Effector memory CD8-positive, alpha-beta T cell (primary cell): ENCODE measurements around the gene SDK1.
A peak's percentile ranks its signal among the peaks of the same experiment; 100 is the strongest.

Experiments used
- ATAC-seq: fragments of 150-1000 bp; cut with Tn5 transposase; replicated peaks from 2 replicates; pipeline ENCODE4 v1.10.0; 2021; ENCODE audit warnings: mild to moderate bottlenecking, moderate library complexity
- DNase-seq, 3 experiments: peaks; one replicate each; pipeline ENCODE4 v3.0.0; 2021
- H3K27ac Mint-ChIP-seq, 2 donors: one replicate each; pipeline ENCODE4 v1.8.0; 2022; ENCODE audit warnings: mild to moderate bottlenecking in 2 of 2, mixed read lengths in 2 of 2, moderate library complexity in 2 of 2
- H3K27me3 Mint-ChIP-seq, 2 donors: one replicate each; pipeline ENCODE4 v1.8.0; 2022; ENCODE audit warnings: mixed read lengths in 2 of 2
- H3K36me3 Mint-ChIP-seq: one replicate; pipeline ENCODE4 v1.8.0; 2022; ENCODE audit warnings: mild to moderate bottlenecking, moderate library complexity, mixed read lengths; ENCODE audit not compliant: insufficient read depth
- H3K4me1 Mint-ChIP-seq, 2 donors: one replicate each; pipeline ENCODE4 v1.8.0; 2022; ENCODE audit warnings: low read depth in 2 of 2, mixed read lengths in 2 of 2
- H3K4me3 Mint-ChIP-seq, 2 donors: one replicate each; pipeline ENCODE4 v1.8.0; 2022; ENCODE audit warnings: mild to moderate bottlenecking in 2 of 2, mixed read lengths in 2 of 2, moderate library complexity in 2 of 2
- H3K9me3 Mint-ChIP-seq, 2 donors: one replicate each; pipeline ENCODE4 v1.8.0; 2022; ENCODE audit warnings: mixed read lengths in 2 of 2

Gene SDK1

DNA sequence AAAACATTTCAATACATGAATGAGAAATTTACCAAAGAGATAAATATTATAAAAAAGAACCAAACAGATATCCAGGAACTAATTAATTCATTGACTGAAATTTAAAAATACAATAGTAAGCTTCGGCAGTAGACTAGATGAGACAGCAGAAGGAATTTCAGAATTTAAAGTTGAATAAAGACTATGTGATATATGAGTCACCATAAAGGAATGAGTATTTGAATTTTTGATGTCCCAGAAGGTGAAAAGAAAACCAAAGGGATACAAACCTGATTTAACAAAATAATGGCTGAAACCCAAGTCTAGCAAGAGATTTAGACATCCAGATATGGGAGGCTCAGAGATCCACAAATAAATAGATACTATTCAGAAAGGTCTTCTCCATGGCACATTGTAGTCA, 757.1 kb downstream of the SDK1 start:
- H3K36me3 Mint-ChIP-seq = no peaks in the 10 kb centered on the region
- no peaks in the 10 kb centered on the region for H3K4me1 Mint-ChIP-seq
- peaks cover 0 to 6% of the 10 kb centered on the region in 2 donors for H3K9me3 Mint-ChIP-seq
- DNase-seq (no peak), ATAC-seq (no peak)
- no peak overlapping the region for H3K4me3 Mint-ChIP-seq
- peaks cover 39 to 51% of the 10 kb centered on the region in 2 donors for H3K27me3 Mint-ChIP-seq
- no peak overlapping the region for H3K27ac Mint-ChIP-seq

- peaks cover 7 to 10% of the 10 kb centered on the region in 2 donors for H3K27me3 Mint-ChIP-seq
- DNase-seq = no peak
- peaks cover 9 to 10% of the 10 kb centered on the region in 2 donors for H3K4me1 Mint-ChIP-seq
- H3K27ac Mint-ChIP-seq = no peak overlapping the region
- peak overlapping the region; percentile 30 to 32 for H3K4me3 Mint-ChIP-seq
- H3K36me3 Mint-ChIP-seq = peaks cover 3% of the 10 kb centered on the region
- no peaks in the 10 kb centered on the region for H3K9me3 Mint-ChIP-seq
- no peak for ATAC-seq
These were observed 764.1 kb downstream of the SDK1 start for GRCh38 chr7:4065190-4065589.

DNA sequence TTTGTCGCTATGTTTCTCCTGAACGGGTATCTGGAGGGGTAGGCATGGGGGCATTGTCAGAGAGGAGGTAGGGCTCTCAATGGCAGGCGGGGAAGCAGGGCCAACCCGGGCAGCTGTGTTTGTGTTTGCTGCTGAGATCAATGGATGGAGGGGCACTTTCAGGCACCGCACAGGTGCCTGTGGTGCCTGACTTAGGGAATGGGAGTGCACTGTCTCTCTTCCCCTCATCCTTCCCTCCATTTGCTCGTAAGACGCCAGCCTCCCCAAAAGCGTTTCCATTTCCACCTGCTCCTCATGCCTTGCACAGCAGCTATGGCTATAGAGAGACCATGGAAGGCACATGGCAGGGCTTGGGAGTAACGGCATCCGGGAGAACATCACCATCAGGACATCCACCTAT, 765.2 kb downstream of the SDK1 start:
- no peak for ATAC-seq
- Mint-ChIP-seq H3K27ac (no peak overlapping the region), H3K4me1 (peaks cover 9 to 10% of the 10 kb centered on the region in 2 donors), H3K4me3 (no peak overlapping the region), H3K9me3 (no peaks in the 10 kb centered on the region), H3K36me3 (peaks cover 3% of the 10 kb centered on the region), H3K27me3 (peaks cover 7 to 14% of the 10 kb centered on the region in 2 donors)
- DNase-seq = no peak

GRCh38 chr7:4066626-4067475, 765.8 kb downstream of the SDK1 start:
- no peak overlapping the region for H3K27ac Mint-ChIP-seq
- ATAC-seq = no peak

DNA sequence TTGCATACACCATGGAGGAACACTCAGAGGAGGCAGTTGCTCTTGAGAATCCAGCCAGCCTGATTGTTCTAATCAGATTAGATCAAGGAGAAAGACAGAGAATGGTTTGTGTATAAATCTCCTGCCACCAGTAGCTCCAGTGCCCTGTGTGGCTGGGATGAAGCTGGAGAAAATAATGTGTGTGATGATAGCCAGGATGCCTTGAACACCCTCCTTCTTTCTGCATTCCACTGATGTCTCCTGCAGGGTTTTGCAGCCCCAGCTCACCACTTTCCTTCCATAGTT, 766.4 kb downstream of the SDK1 start:
- Mint-ChIP-seq H3K4me1 (peaks cover 9 to 10% of the 10 kb centered on the region in 2 donors), H3K9me3 (no peaks in the 10 kb centered on the region), H3K27me3 (peaks cover 7 to 20% of the 10 kb centered on the region in 2 donors), H3K36me3 (peaks cover 3% of the 10 kb centered on the region), H3K27ac (no peak overlapping the region), H3K4me3 (no peak overlapping the region)
- ATAC-seq (no peak), DNase-seq (no peak)

More at GRCh38 chr7:4066626-4067475, 765.8 kb downstream of the SDK1 start:
- Mint-ChIP-seq H3K36me3 (peaks cover 3% of the 10 kb centered on the region), H3K9me3 (no peaks in the 10 kb centered on the region), H3K4me1 (peaks cover 9 to 10% of the 10 kb centered on the region in 2 donors), H3K4me3 (no peak overlapping the region), H3K27me3 (peaks cover 7 to 15% of the 10 kb centered on the region in 2 donors)
- no peak for DNase-seq

- peaks cover 3% of the 10 kb centered on the region for H3K36me3 Mint-ChIP-seq
- no peaks in the 10 kb centered on the region for H3K9me3 Mint-ChIP-seq
- H3K27ac Mint-ChIP-seq = no peak overlapping the region
- no peak for ATAC-seq
- peaks cover 7 to 21% of the 10 kb centered on the region in 2 donors for H3K27me3 Mint-ChIP-seq
- peaks cover 9 to 10% of the 10 kb centered on the region in 2 donors for H3K4me1 Mint-ChIP-seq
- no peak for DNase-seq
- no peak overlapping the region for H3K4me3 Mint-ChIP-seq
These were observed 766.8 kb downstream of the SDK1 start for GRCh38 chr7:4067874-4068273.

- Mint-ChIP-seq H3K9me3 (no peaks in the 10 kb centered on the region), H3K27me3 (peaks cover 7 to 22% of the 10 kb centered on the region in 2 donors), H3K27ac (no peak overlapping the region), H3K36me3 (peaks cover 3% of the 10 kb centered on the region), H3K4me3 (no peak overlapping the region), H3K4me1 (peaks cover 9 to 10% of the 10 kb centered on the region in 2 donors)
- DNase-seq (no peak), ATAC-seq (no peak)
These were observed 767.2 kb downstream of the SDK1 start for GRCh38 chr7:4068286-4068685.

DNA sequence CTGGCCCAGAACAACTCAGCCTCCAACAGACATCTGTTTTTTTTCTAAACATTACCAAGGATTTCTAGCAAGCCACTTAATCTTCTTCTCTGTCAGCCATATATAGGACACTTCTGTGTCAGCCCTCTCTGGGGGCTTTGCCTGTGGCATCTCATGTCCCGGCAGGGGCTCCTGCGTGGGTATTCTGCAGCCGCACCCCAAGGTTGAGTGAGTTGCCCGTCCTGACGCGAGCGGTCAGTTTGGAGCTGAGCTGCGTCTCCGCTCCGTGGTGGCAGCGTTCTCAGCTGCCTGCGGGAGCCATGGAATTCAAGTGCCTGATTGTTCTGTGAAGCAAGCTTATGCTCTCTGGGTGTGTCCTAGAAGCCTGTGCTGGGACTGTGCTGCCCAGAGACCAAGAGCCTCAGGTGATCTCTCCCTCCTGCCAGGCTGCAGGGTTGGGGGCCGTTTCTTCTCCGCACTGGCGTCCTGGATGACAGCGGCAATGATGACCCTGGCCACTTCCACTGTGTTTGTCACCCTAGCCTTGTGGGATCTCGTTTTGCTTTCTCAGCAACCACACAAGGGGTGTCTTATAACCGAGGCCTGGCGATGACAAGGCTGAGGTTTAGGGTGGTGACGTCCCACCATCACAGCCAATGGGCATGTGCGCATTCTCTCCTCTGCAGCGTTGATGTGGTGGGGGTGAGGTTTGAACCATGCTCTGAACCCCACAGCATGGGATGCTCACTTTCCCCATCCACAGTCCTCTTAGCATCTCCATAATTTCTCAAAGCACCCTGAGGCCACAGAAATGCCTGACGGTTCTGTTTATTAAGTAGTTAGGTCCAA, 768.4 kb downstream of the SDK1 start:
- Mint-ChIP-seq H3K4me3 (no peak overlapping the region), H3K27ac (no peak overlapping the region)

GRCh38 chr7:4070214-4070613, 769.2 kb downstream of the SDK1 start:
- no peak for ATAC-seq
- peaks cover 15 to 32% of the 10 kb centered on the region in 2 donors for H3K27me3 Mint-ChIP-seq
- H3K27ac Mint-ChIP-seq = no peak overlapping the region
- peaks cover 3% of the 10 kb centered on the region for H3K36me3 Mint-ChIP-seq
- DNase-seq = no peak
- no peak overlapping the region for H3K4me3 Mint-ChIP-seq
- no peaks in the 10 kb centered on the region for H3K9me3 Mint-ChIP-seq
- H3K4me1 Mint-ChIP-seq = peaks cover under 1 to 2% of the 10 kb centered on the region in 2 donors

More for the DNA sequence above, 768.4 kb downstream of the SDK1 start:
- DNase-seq = no peak
- no peak for ATAC-seq
- Mint-ChIP-seq H3K36me3 (peaks cover 3% of the 10 kb centered on the region), H3K27me3 (peaks cover 14 to 31% of the 10 kb centered on the region in 2 donors), H3K4me1 (peaks cover 8 to 9% of the 10 kb centered on the region in 2 donors), H3K9me3 (no peaks in the 10 kb centered on the region)

DNA sequence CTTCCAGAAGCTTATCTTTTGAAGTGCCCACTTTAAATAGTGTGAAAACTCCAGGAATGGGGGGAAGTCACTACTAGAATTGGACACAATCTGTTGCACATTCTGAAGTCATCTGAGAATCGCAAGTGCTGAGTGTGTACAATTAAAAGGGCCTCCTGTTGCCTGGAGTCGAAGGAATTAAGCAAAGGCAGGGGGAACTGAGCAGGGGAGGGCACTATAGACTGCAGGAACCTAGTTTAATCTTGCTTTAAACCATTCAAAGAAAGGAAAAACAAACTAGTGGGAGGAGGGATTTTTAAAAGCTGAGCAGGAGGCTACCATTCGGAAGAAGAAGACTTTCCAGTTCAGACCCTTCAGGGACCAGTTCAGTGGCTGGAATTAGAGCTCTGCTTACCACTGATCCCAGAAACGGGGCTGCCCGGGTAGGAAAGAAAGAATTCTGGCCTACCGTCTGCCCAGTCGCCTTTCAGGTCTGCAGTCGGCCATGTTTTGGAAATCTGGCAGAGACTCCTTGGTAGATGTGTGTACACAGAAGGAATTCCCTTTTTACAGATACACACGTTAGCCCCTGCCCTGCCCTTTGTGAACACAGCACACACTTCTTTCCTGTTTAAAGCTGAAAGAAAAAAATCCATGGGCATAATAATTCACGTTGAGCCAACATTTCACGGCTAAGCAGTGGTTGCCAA, 770.5 kb downstream of the SDK1 start:
- no peaks in the 10 kb centered on the region for H3K4me1 Mint-ChIP-seq
- DNase-seq (no peak), ATAC-seq (no peak)
- H3K4me3 Mint-ChIP-seq = no peak overlapping the region
- no peaks in the 10 kb centered on the region for H3K9me3 Mint-ChIP-seq
- no peak overlapping the region for H3K27ac Mint-ChIP-seq
- H3K27me3 Mint-ChIP-seq = peaks cover 15 to 32% of the 10 kb centered on the region in 2 donors
- H3K36me3 Mint-ChIP-seq = no peaks in the 10 kb centered on the region

DNA sequence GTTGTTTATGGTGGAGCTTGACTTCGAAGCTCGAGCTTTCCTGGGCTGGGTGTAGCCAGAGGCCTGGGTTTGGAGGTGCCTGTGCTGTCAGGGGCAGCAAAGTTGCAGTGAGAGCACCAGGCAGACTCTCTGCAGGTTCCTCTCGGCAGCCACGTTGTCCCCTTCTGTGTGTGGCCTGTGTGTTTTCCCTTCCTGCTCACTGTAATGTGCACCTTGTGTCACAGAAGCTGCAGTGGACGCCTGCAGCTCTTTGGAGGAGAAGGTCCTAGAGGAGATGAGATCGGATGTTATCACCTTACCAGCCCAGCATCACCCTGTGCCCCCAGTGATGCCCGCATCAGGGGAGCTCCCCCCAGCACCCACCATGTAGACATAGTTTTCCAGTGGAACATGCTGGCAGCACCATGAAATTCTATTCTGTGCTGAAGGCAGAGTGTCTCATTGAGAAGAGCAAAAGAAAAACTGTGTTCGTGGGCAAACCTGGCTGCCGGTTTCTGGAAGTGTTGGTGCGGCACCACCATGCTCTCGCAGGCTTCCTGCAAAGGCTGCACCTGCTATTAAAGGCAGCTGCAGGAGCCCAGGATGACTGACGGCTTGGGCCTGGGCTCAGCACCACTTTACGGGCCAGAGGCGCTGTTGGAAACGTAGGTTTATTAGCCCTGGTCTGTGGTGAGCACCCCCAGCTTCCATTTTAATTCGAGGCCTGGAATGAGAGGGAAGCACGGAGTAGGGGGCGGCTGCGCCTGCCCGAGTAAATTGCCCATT, 771.3 kb downstream of the SDK1 start:
- H3K9me3 Mint-ChIP-seq = no peaks in the 10 kb centered on the region
- DNase-seq (no peak), ATAC-seq (no peak)
- H3K27me3 Mint-ChIP-seq = peaks cover 15 to 38% of the 10 kb centered on the region in 2 donors
- peaks cover 3% of the 10 kb centered on the region for H3K36me3 Mint-ChIP-seq
- no peak overlapping the region for H3K27ac Mint-ChIP-seq
- no peak overlapping the region for H3K4me3 Mint-ChIP-seq
- no peaks in the 10 kb centered on the region for H3K4me1 Mint-ChIP-seq

- no peak for ATAC-seq
These were observed 772.0 kb downstream of the SDK1 start for GRCh38 chr7:4073052-4073451.

DNA sequence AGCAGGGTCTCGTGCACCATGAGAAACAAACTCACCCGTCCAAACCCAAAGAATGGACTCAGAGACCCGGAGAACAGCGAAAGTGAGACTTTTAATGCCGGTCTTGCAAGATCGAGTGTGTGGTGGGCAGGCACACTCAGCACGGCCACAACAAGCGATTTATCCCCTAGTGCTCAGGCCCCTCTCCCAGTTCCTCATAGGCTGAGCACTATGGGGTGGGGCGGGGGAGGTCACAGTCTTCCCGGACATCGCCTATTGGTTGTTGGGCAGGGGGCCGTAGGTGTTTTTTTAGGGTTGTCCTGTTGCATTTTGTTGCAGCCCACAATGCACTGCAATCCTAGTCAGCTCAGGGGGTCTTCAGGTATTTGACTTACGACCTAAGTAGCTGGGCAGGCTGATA, 772.7 kb downstream of the SDK1 start:
- Mint-ChIP-seq H3K36me3 (peaks cover 3% of the 10 kb centered on the region), H3K4me1 (no peaks in the 10 kb centered on the region), H3K27ac (no peak overlapping the region), H3K9me3 (no peaks in the 10 kb centered on the region), H3K4me3 (no peak overlapping the region), H3K27me3 (peaks cover 8 to 52% of the 10 kb centered on the region in 2 donors)
- ATAC-seq = no peak
- no peak for DNase-seq

More at GRCh38 chr7:4073052-4073451, 772.0 kb downstream of the SDK1 start:
- Mint-ChIP-seq H3K27me3 (peaks cover 8 to 45% of the 10 kb centered on the region in 2 donors), H3K4me1 (no peaks in the 10 kb centered on the region), H3K27ac (no peak overlapping the region), H3K9me3 (no peaks in the 10 kb centered on the region), H3K4me3 (no peak overlapping the region), H3K36me3 (peaks cover 3% of the 10 kb centered on the region)
- DNase-seq = no peak
